Glomerular endothelial cell (primary cell): ENCODE data around the gene PRKAR1A. TPM values are rescaled to one million over a fixed set of nuclear protein-coding genes. Genes with fewer than 3 reads are reported as not detected.
"Not testable (repeated sequence)": the region's sequence is repeated elsewhere in the genome, so short reads cannot be mapped to it uniquely, and the experiment has no call there.

ENCODE experiments used
- DNase-seq: peaks from one replicate; pipeline ENCODE4 v3.0.0-alpha.2; 2011; ENCODE audit warnings: low read depth, low spot score; ENCODE audit errors: extremely low read depth
- total RNA-seq: library from RNA; depleted of rRNA; stranded (reverse); fragments of >200 nt; gene quantifications from 2 replicates; pipeline ENCODE4 v1.2.3, GENCODE V29; 2015

Gene PRKAR1A
- total RNA-seq, 1 donor from 2014 or later: 328 TPM

GRCh38 chr17:68577497-68577821 is 65.2 kb downstream of the PRKAR1A start:
- DNase-seq: no peak

- no peak for DNase-seq
Measured at GRCh38 chr17:68578236-68578635, 66.0 kb downstream of the PRKAR1A start.

- no peak for DNase-seq
Measured at GRCh38 chr17:68579194-68579927, 67.1 kb downstream of the PRKAR1A start.

- DNase-seq: no peak
Measured at GRCh38 chr17:68580236-68580770, 68.1 kb downstream of the PRKAR1A start.

GRCh38 chr17:68581863-68582645 is 69.8 kb downstream of the PRKAR1A start:
- no peak for DNase-seq

GRCh38 chr17:68582867-68583266 is 70.6 kb downstream of the PRKAR1A start:
- not testable (repeated sequence) for DNase-seq

GRCh38 chr17:68584581-68585303 is 72.5 kb downstream of the PRKAR1A start:
- no peak for DNase-seq

GRCh38 chr17:68585643-68586042 is 73.4 kb downstream of the PRKAR1A start:
- no peak for DNase-seq

- DNase-seq: no peak
Measured at GRCh38 chr17:68587026-68587425, 74.8 kb downstream of the PRKAR1A start.

- no peak for DNase-seq
Measured at GRCh38 chr17:68587847-68588246, 75.6 kb downstream of the PRKAR1A start.

GRCh38 chr17:68588362-68588761 is 76.1 kb downstream of the PRKAR1A start:
- DNase-seq: no peak

GRCh38 chr17:68589086-68589485 is 76.9 kb downstream of the PRKAR1A start:
- no peak for DNase-seq

GRCh38 chr17:68591583-68591982 is 79.4 kb downstream of the PRKAR1A start:
- no peak for DNase-seq

GRCh38 chr17:68592009-68592408 is 79.8 kb downstream of the PRKAR1A start:
- no peak for DNase-seq

- DNase-seq: no peak
Measured at GRCh38 chr17:68592682-68593641, 80.7 kb downstream of the PRKAR1A start.

GRCh38 chr17:68594552-68594951 is 82.3 kb downstream of the PRKAR1A start:
- no peak for DNase-seq

- DNase-seq: no peak
Measured at GRCh38 chr17:68595496-68595895, 83.3 kb downstream of the PRKAR1A start.

GRCh38 chr17:68595986-68596385 is 83.8 kb downstream of the PRKAR1A start:
- no peak for DNase-seq

- no peak for DNase-seq
Measured at GRCh38 chr17:68596411-68596945, 84.2 kb downstream of the PRKAR1A start.

GRCh38 chr17:68598074-68598473 is 85.8 kb downstream of the PRKAR1A start:
- DNase-seq: no peak
